ENCODE measurements around the gene FAM76B. TPM values are rescaled to one million over a fixed set of nuclear protein-coding genes. Genes with fewer than 3 reads are reported as not detected.

FAM76B gene
- total RNA-seq, result 15.3 and 17.6 TPM in 2 replicates

DNA sequence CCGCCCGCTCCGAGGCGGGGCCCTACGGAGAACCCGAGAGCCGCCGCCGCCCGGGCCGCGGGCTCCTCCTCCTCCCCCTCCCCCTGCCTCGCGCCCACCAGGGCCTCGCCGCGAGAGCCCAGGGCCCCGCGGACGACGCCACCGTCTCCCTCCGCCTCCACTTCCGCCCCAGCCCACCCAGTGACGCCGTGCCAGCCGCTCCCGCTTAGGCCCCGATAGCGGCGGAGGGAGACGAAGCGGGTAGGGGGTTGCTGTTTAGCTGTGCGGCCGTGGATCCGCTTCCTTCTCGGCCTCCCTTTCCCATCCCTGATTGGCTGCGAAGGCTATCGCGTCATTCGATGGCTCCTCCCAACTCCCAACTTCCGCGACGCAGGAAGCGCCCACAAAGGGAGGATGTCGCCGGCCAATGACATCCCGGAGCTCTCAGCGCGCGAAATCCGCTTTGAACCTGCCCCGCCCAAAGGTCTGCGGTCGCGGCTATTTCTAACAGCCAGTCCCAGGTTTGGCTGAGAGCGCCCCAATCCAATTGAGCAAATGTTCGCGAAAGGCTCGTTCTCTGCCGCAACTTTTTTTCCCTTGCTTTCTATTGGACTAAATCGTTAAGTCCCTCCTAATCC is at the start of gene FAM76B:
TSS of gene FAM76B (minus strand) at position 277 of the 617 bp plus-strand sequence. CDS start 304 bp downstream, outside the sequence.

GRCh38 chr11:95790123-95790932 is 746 bp upstream of the FAM76B start, which contains the start of gene CEP57:
Gene CEP57, plus strand, starts transcription at chr11:95790498. Its CDS starts 201 bp downstream, at chr11:95790699.

Other genes starting within 250 kb of the FAM76B start
- 28.7 and 30.0 TPM in 2 replicates for gene CEP57, start 716 bp upstream of the FAM76B start, total RNA-seq
- gene MTMR2, start 134.3 kb upstream of the FAM76B start, total RNA-seq, result 31.8 and 43.4 TPM in 2 replicates

All from endothelial cell of coronary artery (primary cell).